ENCODE measurements around the gene LONRF3. TPM values are rescaled to one million over a fixed set of nuclear protein-coding genes. Genes with fewer than 3 reads are reported as not detected.
"Not testable (repeated sequence)": the region's sequence is repeated elsewhere in the genome, so short reads cannot be mapped to it uniquely, and the experiment has no call there.

The LONRF3 gene
- total and polyA plus RNA-seq, 3 experiments from 2014 or later: 1.3 to 2.5 (median 1.8) TPM

DNA sequence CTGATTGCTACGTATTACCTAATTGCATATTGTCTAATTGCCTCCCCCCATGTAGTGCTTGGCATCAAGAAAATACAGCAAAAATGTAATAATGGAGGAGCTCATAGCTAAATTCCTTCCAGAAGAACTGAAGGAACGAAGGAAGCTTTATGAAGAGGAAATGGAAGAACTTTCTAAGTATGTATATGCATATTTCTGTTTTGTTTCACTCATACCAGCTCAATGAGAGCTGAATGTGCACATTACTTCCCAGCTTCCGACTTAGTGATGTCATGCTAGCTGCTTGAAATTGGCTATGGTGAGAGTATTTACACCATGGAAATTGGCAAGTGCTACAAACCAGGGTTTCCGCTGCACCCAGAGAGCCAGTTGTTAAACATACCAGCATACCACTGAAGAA is 34.7 kb downstream of the LONRF3 start:
- Histone ChIP-seq H3K4me1 (ENCODE audit: insufficient read depth, low read length) (no peaks in the 10 kb centered on the region), H3K27me3 (ENCODE audit: insufficient read depth, low read length, poor library complexity, severe bottlenecking) (no peaks in the 10 kb centered on the region), H3K36me3 (ENCODE audit: insufficient read depth, low read length) (no peaks in the 10 kb centered on the region), H3K9me3 (ENCODE audit: low read length) (no peaks in the 10 kb centered on the region), H3K27ac (ENCODE audit: low read depth, low read length) (no peak overlapping the region), H3K4me3 (ENCODE audit: low read length) (no peak overlapping the region)
- ChIA-PET CTCF (interaction anchor here (1.3 kb wide), 1 partner anchor 8 kb away, joined by 3 read pairs; no protein-coding TSS in a partner anchor), POLR2A (no interaction called here)
- Mint-ChIP-seq H3K27ac (no peak overlapping the region), H3K4me1 (peaks cover 0 to 6% (median 0%) of the 10 kb centered on the region in 3 donors), H3K4me3 (no peak overlapping the region), H3K27me3 (peaks cover 0 to 7% of the 10 kb centered on the region in 2 donors), H3K36me3 (peaks cover 0 to 5% (median 4%) of the 10 kb centered on the region in 3 donors), H3K9me3 (no peaks in the 10 kb centered on the region)
- DNase-seq: no peak

- Histone ChIP-seq H3K4me3 (ENCODE audit: low read length) (no peak overlapping the region), H3K36me3 (ENCODE audit: insufficient read depth, low read length) (no peaks in the 10 kb centered on the region), H3K27me3 (ENCODE audit: insufficient read depth, low read length, poor library complexity, severe bottlenecking) (no peaks in the 10 kb centered on the region), H3K9me3 (ENCODE audit: low read length) (no peaks in the 10 kb centered on the region), H3K4me1 (ENCODE audit: insufficient read depth, low read length) (no peaks in the 10 kb centered on the region), H3K27ac (ENCODE audit: low read depth, low read length) (no peak overlapping the region)
- Mint-ChIP-seq H3K4me1 (no peaks in the 10 kb centered on the region), H3K4me3 (no peak overlapping the region), H3K36me3 (peaks cover 0 to 5% (median 4%) of the 10 kb centered on the region in 3 donors), H3K27ac (no peak overlapping the region), H3K9me3 (no peaks in the 10 kb centered on the region), H3K27me3 (peaks cover 0 to 8% of the 10 kb centered on the region in 2 donors)
- DNase-seq: no peak
- POLR2A ChIA-PET: no interaction called here
- CTCF ChIA-PET: no interaction called here
These were observed 36.1 kb downstream of the LONRF3 start for GRCh38 chrX:119010491-119010890.

GRCh38 chrX:119013164-119013563 is 38.7 kb downstream of the LONRF3 start:
- H3K4me3 ChIP-seq (ENCODE audit: low read length): no peak overlapping the region
- DNase-seq: no peak
- ChIA-PET POLR2A (no interaction called here), CTCF (interaction anchor here (3.2 kb wide), 1 partner anchor 8 kb away, joined by 10 read pairs; no protein-coding TSS in a partner anchor)
- no peaks in the 10 kb centered on the region for H3K4me1 ChIP-seq (ENCODE audit: insufficient read depth, low read length)
- H3K4me1 Mint-ChIP-seq: no peaks in the 10 kb centered on the region
- no peaks in the 10 kb centered on the region for H3K9me3 Mint-ChIP-seq
- H3K27me3 Mint-ChIP-seq: peaks cover 0 to 11% of the 10 kb centered on the region in 2 donors
- no peak overlapping the region for H3K27ac ChIP-seq (ENCODE audit: low read depth, low read length)
- H3K27me3 ChIP-seq (ENCODE audit: insufficient read depth, low read length, poor library complexity, severe bottlenecking): no peaks in the 10 kb centered on the region
- peaks cover 3 to 8% (median 7%) of the 10 kb centered on the region in 3 donors for H3K36me3 Mint-ChIP-seq
- no peak overlapping the region for H3K27ac Mint-ChIP-seq
- no peaks in the 10 kb centered on the region for H3K9me3 ChIP-seq (ENCODE audit: low read length)
- no peaks in the 10 kb centered on the region for H3K36me3 ChIP-seq (ENCODE audit: insufficient read depth, low read length)
- H3K4me3 Mint-ChIP-seq: no peak overlapping the region

GRCh38 chrX:119015407-119016237 is 41.2 kb downstream of the LONRF3 start:
- Mint-ChIP-seq H3K9me3 (no peaks in the 10 kb centered on the region), H3K36me3 (peaks cover 3 to 8% (median 3%) of the 10 kb centered on the region in 3 donors), H3K27me3 (peaks cover 0 to 9% of the 10 kb centered on the region in 2 donors), H3K4me1 (no peaks in the 10 kb centered on the region), H3K27ac (peak overlapping the region in 2 of 8 donors; percentile 58 to 65), H3K4me3 (no peak overlapping the region)
- H3K9me3 ChIP-seq (ENCODE audit: low read length): no peaks in the 10 kb centered on the region
- H3K36me3 ChIP-seq (ENCODE audit: insufficient read depth, low read length): no peaks in the 10 kb centered on the region
- CTCF ChIA-PET: interaction anchor here (3.2 kb wide), 1 partner anchor 10 kb away, joined by 10 read pairs; no protein-coding TSS in a partner anchor
- H3K27ac ChIP-seq (ENCODE audit: low read depth, low read length): no peak overlapping the region
- no peak for DNase-seq
- H3K4me1 ChIP-seq (ENCODE audit: insufficient read depth, low read length): no peaks in the 10 kb centered on the region
- H3K27me3 ChIP-seq (ENCODE audit: insufficient read depth, low read length, poor library complexity, severe bottlenecking): no peaks in the 10 kb centered on the region
- POLR2A ChIA-PET: no interaction called here
- H3K4me3 ChIP-seq (ENCODE audit: low read length): no peak overlapping the region

- peaks cover 0 to 7% of the 10 kb centered on the region in 2 donors for H3K27me3 Mint-ChIP-seq
- H3K36me3 Mint-ChIP-seq: peaks cover 1 to 4% (median 3%) of the 10 kb centered on the region in 3 donors
- Histone ChIP-seq H3K27me3 (ENCODE audit: insufficient read depth, low read length, poor library complexity, severe bottlenecking) (no peaks in the 10 kb centered on the region), H3K9me3 (ENCODE audit: low read length) (no peaks in the 10 kb centered on the region), H3K4me1 (ENCODE audit: insufficient read depth, low read length) (no peaks in the 10 kb centered on the region), H3K36me3 (ENCODE audit: insufficient read depth, low read length) (no peaks in the 10 kb centered on the region), H3K27ac (ENCODE audit: low read depth, low read length) (no peak overlapping the region), H3K4me3 (ENCODE audit: low read length) (no peak overlapping the region)
- POLR2A ChIA-PET: no interaction called here
- H3K27ac Mint-ChIP-seq: no peak overlapping the region
- DNase-seq: no peak
- CTCF ChIA-PET: interaction anchor here (1.1 to 1.3 kb wide), 2 partner anchors 8 to 12 kb away, joined by 3 read pairs; no protein-coding TSS in a partner anchor
- no peak overlapping the region for H3K4me3 Mint-ChIP-seq
- no peaks in the 10 kb centered on the region for H3K9me3 Mint-ChIP-seq
- H3K4me1 Mint-ChIP-seq: no peaks in the 10 kb centered on the region
These were observed 42.7 kb downstream of the LONRF3 start for GRCh38 chrX:119017077-119017476.

DNA sequence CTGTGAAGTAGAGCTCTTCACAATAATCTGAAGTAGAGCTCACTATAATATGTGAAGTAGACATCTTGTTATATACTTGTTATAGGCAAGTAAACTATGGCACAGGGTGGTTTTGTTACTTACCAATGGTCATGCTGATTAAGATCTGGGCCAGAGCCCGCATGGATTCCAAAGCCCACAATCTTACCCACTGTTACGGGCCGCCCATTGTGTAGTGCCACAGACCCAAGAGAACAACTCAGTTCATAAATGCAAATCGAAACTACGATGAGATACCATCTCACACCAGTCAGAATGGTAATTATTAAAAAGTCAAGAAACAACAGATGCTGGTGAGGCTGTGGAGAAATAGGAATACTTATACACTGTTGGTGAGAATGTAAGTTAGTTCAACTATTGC is 51.5 kb downstream of the LONRF3 start:
- Histone ChIP-seq H3K9me3 (ENCODE audit: low read length) (no peaks in the 10 kb centered on the region), H3K4me3 (ENCODE audit: low read length) (no peak overlapping the region), H3K4me1 (ENCODE audit: insufficient read depth, low read length) (no peaks in the 10 kb centered on the region), H3K36me3 (ENCODE audit: insufficient read depth, low read length) (no peaks in the 10 kb centered on the region), H3K27ac (ENCODE audit: low read depth, low read length) (no peak overlapping the region), H3K27me3 (ENCODE audit: insufficient read depth, low read length, poor library complexity, severe bottlenecking) (no peaks in the 10 kb centered on the region)
- POLR2A ChIA-PET: no interaction called here
- H3K27ac Mint-ChIP-seq: no peak overlapping the region
- peaks cover 0 to 7% of the 10 kb centered on the region in 2 donors for H3K27me3 Mint-ChIP-seq
- CTCF ChIA-PET: no interaction called here
- H3K36me3 Mint-ChIP-seq: no peaks in the 10 kb centered on the region
- H3K9me3 Mint-ChIP-seq: peaks cover 0 to 2% (median 0%) of the 10 kb centered on the region in 5 donors
- H3K4me3 Mint-ChIP-seq: no peak overlapping the region
- H3K4me1 Mint-ChIP-seq: no peaks in the 10 kb centered on the region
- DNase-seq: no peak

GRCh38 chrX:119026344-119026743 is 51.9 kb downstream of the LONRF3 start:
- POLR2A ChIA-PET; H3K27me3 ChIP-seq (ENCODE audit: insufficient read depth, low read length, poor library complexity, severe bottlenecking); DNase-seq; H3K27ac ChIP-seq (ENCODE audit: low read depth, low read length); H3K9me3 ChIP-seq (ENCODE audit: low read length); H3K4me1 ChIP-seq (ENCODE audit: insufficient read depth, low read length); H3K27me3 Mint-ChIP-seq; H3K4me1 Mint-ChIP-seq; CTCF ChIA-PET; H3K9me3 Mint-ChIP-seq; H3K27ac Mint-ChIP-seq; H3K4me3 Mint-ChIP-seq; H3K36me3 ChIP-seq (ENCODE audit: insufficient read depth, low read length); H3K4me3 ChIP-seq (ENCODE audit: low read length); H3K36me3 Mint-ChIP-seq: not testable (repeated sequence)

DNA sequence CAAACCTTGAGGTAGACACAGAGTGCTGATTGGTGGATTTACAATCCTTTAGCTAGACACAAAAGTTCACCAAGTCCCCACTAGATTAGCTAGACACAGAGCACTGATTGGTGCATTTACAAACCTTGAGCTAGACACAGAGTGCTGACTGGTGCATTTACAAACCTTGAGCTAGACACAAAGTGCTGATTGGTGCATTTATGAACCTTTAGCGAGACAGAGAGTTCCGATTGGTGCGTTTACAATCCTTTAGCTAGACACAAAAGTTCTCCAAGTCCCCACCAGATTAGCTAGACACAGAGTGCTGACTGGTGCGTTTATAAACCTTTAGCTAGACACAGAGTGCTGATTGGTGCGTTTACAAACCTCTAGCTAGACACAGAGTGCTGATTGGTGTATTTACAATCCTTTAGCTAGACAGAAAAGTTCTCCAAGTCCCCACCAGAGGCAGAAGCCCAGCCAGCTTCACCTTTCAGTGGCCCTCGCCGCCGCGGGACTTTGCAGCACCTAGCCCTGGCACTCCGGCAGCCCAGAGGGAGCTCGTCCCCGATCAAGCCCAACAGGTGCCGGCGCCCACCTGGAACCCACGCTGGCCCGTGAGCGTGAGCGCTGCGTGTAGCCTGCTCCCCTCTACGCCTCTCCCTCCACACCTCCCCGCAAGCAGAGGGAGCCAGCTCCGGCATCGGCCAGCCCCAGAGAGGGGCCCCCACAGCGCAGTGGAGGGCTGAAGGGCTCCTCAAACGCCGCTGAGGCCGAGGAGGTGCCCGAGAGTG is 53.7 kb downstream of the LONRF3 start:
- H3K4me3 Mint-ChIP-seq; DNase-seq; H3K36me3 Mint-ChIP-seq; H3K4me1 Mint-ChIP-seq; POLR2A ChIA-PET; CTCF ChIA-PET; H3K36me3 ChIP-seq (ENCODE audit: insufficient read depth, low read length); H3K27ac Mint-ChIP-seq; H3K4me3 ChIP-seq (ENCODE audit: low read length); H3K9me3 Mint-ChIP-seq; H3K27me3 ChIP-seq (ENCODE audit: insufficient read depth, low read length, poor library complexity, severe bottlenecking); H3K27ac ChIP-seq (ENCODE audit: low read depth, low read length); H3K4me1 ChIP-seq (ENCODE audit: insufficient read depth, low read length); H3K9me3 ChIP-seq (ENCODE audit: low read length): not testable (repeated sequence)
- H3K27me3 Mint-ChIP-seq: peaks cover 0 to 12% of the 10 kb centered on the region in 2 donors

Data from CD8-positive, alpha-beta memory T cell (primary cell).